NCI-H2081 (cell line): ENCODE data around the gene HOXD8.

Experiments used
- DNase-seq, 2 experiments: peaks; one replicate each; lab custom pipeline; 2025; lab: John Stamatoyannopoulos, UW

HOXD8 gene

GRCh38 chr2:176117162-176117822 is 12.2 kb upstream of the HOXD8 start:
- DNase-seq = no peak

- no peak for DNase-seq
Measured at GRCh38 chr2:176117823-176118371, 11.6 kb upstream of the HOXD8 start.

GRCh38 chr2:176118601-176119339 is 10.7 kb upstream of the HOXD8 start:
- no peak for DNase-seq

- no peak for DNase-seq
Measured at GRCh38 chr2:176120364-176121189, 8.9 kb upstream of the HOXD8 start.

- no peak for DNase-seq
Measured at GRCh38 chr2:176121190-176122051, 8.1 kb upstream of the HOXD8 start.

GRCh38 chr2:176122052-176122682 is 7.3 kb upstream of the HOXD8 start:
- DNase-seq = peak in 1 of 2 experiments; percentile 59

GRCh38 chr2:176122683-176123410 is 6.7 kb upstream of the HOXD8 start, which contains the start of gene HOXD9:
Gene HOXD9, plus strand, starts transcription at chr2:176122719. Its CDS starts 50 bp downstream, at chr2:176122769.
- DNase-seq = peak in 1 of 2 experiments; percentile 20

GRCh38 chr2:176123411-176124109 is 5.9 kb upstream of the HOXD8 start:
- DNase-seq = no peak

GRCh38 chr2:176124110-176124946 is 5.2 kb upstream of the HOXD8 start:
- DNase-seq = no peak

GRCh38 chr2:176124947-176125771 is 4.3 kb upstream of the HOXD8 start:
- DNase-seq = no peak

GRCh38 chr2:176125772-176126054 is 3.8 kb upstream of the HOXD8 start:
- DNase-seq = no peak

GRCh38 chr2:176126929-176127773 is 2.4 kb upstream of the HOXD8 start:
- DNase-seq = peak; percentile 60 to 64

GRCh38 chr2:176127774-176128072 is 1.8 kb upstream of the HOXD8 start:
- DNase-seq = no peak

- DNase-seq = peak in 1 of 2 experiments; percentile 21
Measured at GRCh38 chr2:176128172-176128981, 1.1 kb upstream of the HOXD8 start.

GRCh38 chr2:176129813-176130146 is 275 bp downstream of the HOXD8 start:
- DNase-seq = peak in 1 of 2 experiments; percentile 42
